Thyroid gland (tissue), 4 donors: ENCODE results near the gene ASCC3. TPM values are rescaled to one million over a fixed set of nuclear protein-coding genes. Genes with fewer than 3 reads are reported as not detected.

ENCODE experiments used
- DNase-seq, 2 donors: peaks; one replicate each; pipeline ENCODE4 v3.0.0-alpha.2; 2019
- H3K27ac ChIP-seq, 3 donors: fragments of 200-600 bp; sonication (generic); 1 replicate in 2 of 3; 2 replicates in 1 of 3; pipeline ENCODE4 v1.5.1; 2016 to 2019; ENCODE audit warnings: mild to moderate bottlenecking in 1 of 3, moderate library complexity in 1 of 3
- H3K27me3 ChIP-seq: fragments of 200-600 bp; sonication (generic); one replicate; pipeline ENCODE4 v1.5.1; 2019
- H3K36me3 ChIP-seq, 2 donors: fragments of 200-600 bp; sonication (generic); one replicate each; pipeline ENCODE4 v1.5.1; 2016 to 2019
- H3K4me1 ChIP-seq, 2 donors: fragments of 200-600 bp; sonication (generic); one replicate each; pipeline ENCODE4 v1.5.1; 2017 to 2019
- H3K4me3 ChIP-seq, 3 donors: fragments of 200-600 bp; sonication (generic); replicated peaks in 1 of 3; 1 replicate in 2 of 3; 2 replicates in 1 of 3; pipeline ENCODE4 v1.5.1; 2016; ENCODE audit warnings: mild to moderate bottlenecking in 1 of 3
- H3K9me3 ChIP-seq: fragments of 200-600 bp; sonication (generic); one replicate; pipeline ENCODE4 v1.5.1; 2017
- CTCF ChIP-seq, 6 experiments: fragments of 200-600 bp in 3 of 6; fragments of 450-650 bp in 3 of 6; sonication (generic) in 3 of 6; IDR thresholded peaks; one replicate each; pipeline ENCODE4 v1.5.1; 2016 to 2019; ENCODE audit warnings: antibody characterized with exemption in 6 of 6, mild to moderate bottlenecking in 2 of 6, inconsistent platforms in 1 of 6, moderate library complexity in 1 of 6
- POLR2A ChIP-seq, 2 donors: fragments of 450-650 bp; IDR thresholded peaks; one replicate each; pipeline ENCODE4 v1.6.1; 2017; ENCODE audit warnings: antibody characterized with exemption in 2 of 2, mild to moderate bottlenecking in 2 of 2, moderate library complexity in 1 of 2
- WGBS, 2 donors: methylation state at CpG; one replicate each; pipeline ENCODE4 v1.1.5; 2017; 5-methylcytosine and 5-hydroxymethylcytosine counted together
- intact Hi-C: fragments of 100-400 bp; cut with DNase I; formaldehyde crosslinking; loops from one replicate; pipeline ENCODE4 v1.15.1; 2023
- total RNA-seq, 4 donors: library from RNA; depleted of rRNA; stranded (reverse); fragments of >200 nt; gene quantifications; one replicate each; pipeline ENCODE4 v1.2.3, GENCODE V29; 2016

Gene ASCC3
- total RNA-seq, 4 donors from 2014 or later, result 27.3 to 40.1 (median 33.8) TPM

- Histone ChIP-seq H3K4me3 (no peak overlapping the region), H3K36me3 (no peaks in the 10 kb centered on the region), H3K4me1 (no peaks in the 10 kb centered on the region), H3K9me3 (no peaks in the 10 kb centered on the region), H3K27ac (no peak overlapping the region), H3K27me3 (no peaks in the 10 kb centered on the region)
- intact Hi-C loops, result no loop called here
- 68 to 71% methylated on average over 7 of the region's 7 CpGs for WGBS, 2 donors
- no peak for DNase-seq
- TF ChIP-seq CTCF (IDR thresholded peaks at IDR 0.05) (no peak), POLR2A (IDR thresholded peaks at IDR 0.05) (no peak)
These were observed 150.8 kb downstream of the ASCC3 start for GRCh38 chr6:100730001-100730980.

- no peak for TF ChIP-seq POLR2A (IDR thresholded peaks at IDR 0.05)
- no peak for TF ChIP-seq CTCF (IDR thresholded peaks at IDR 0.05)
- H3K27ac ChIP-seq, result no peak overlapping the region
- H3K36me3 ChIP-seq, result no peaks in the 10 kb centered on the region
- intact Hi-C loops, result no loop called here
- no peaks in the 10 kb centered on the region for H3K4me1 ChIP-seq
- WGBS, 2 donors, result 76 to 81% methylated on average over 1 of the region's 1 CpG
- no peaks in the 10 kb centered on the region for H3K9me3 ChIP-seq
- H3K4me3 ChIP-seq, result no peak overlapping the region
- no peak for DNase-seq
- H3K27me3 ChIP-seq, result no peaks in the 10 kb centered on the region
These were observed 154.5 kb downstream of the ASCC3 start for GRCh38 chr6:100726666-100727065.

GRCh38 chr6:100724696-100725095 lies 156.4 kb downstream of the ASCC3 start:
- 81% methylated on average over 5 of the region's 5 CpGs for WGBS, 2 donors
- Histone ChIP-seq H3K9me3 (no peaks in the 10 kb centered on the region), H3K27ac (no peak overlapping the region), H3K27me3 (no peaks in the 10 kb centered on the region), H3K36me3 (no peaks in the 10 kb centered on the region), H3K4me3 (no peak overlapping the region), H3K4me1 (no peaks in the 10 kb centered on the region)
- no peak for DNase-seq
- intact Hi-C loops, result no loop called here
- TF ChIP-seq CTCF (IDR thresholded peaks at IDR 0.05) (no peak), POLR2A (IDR thresholded peaks at IDR 0.05) (no peak)

- H3K4me3 ChIP-seq, result no peak overlapping the region
- no peaks in the 10 kb centered on the region for H3K4me1 ChIP-seq
- no peaks in the 10 kb centered on the region for H3K36me3 ChIP-seq
- H3K27me3 ChIP-seq, result no peaks in the 10 kb centered on the region
- TF ChIP-seq CTCF (IDR thresholded peaks at IDR 0.05), result no peak
- TF ChIP-seq POLR2A (IDR thresholded peaks at IDR 0.05), result no peak
- no peak for DNase-seq
- 72 to 81% methylated on average over 1 of the region's 1 CpG for WGBS, 2 donors
- intact Hi-C loops, result no loop called here
- H3K9me3 ChIP-seq, result no peaks in the 10 kb centered on the region
- no peak overlapping the region for H3K27ac ChIP-seq
These were observed 156.9 kb downstream of the ASCC3 start for GRCh38 chr6:100724222-100724621.

- DNase-seq, result no peak
- no peak overlapping the region for H3K4me3 ChIP-seq
- H3K27ac ChIP-seq, result no peak overlapping the region
- no peaks in the 10 kb centered on the region for H3K27me3 ChIP-seq
- H3K4me1 ChIP-seq, result no peaks in the 10 kb centered on the region
- no peaks in the 10 kb centered on the region for H3K36me3 ChIP-seq
- no peaks in the 10 kb centered on the region for H3K9me3 ChIP-seq
- intact Hi-C loops, result no loop called here
- TF ChIP-seq POLR2A (IDR thresholded peaks at IDR 0.05), result no peak
- TF ChIP-seq CTCF (IDR thresholded peaks at IDR 0.05), result no peak
These were observed 159.9 kb downstream of the ASCC3 start for GRCh38 chr6:100721256-100721655.
